Germinal center (tissue), 1 donor: ENCODE results near the gene TRAPPC12.

Experiments used
- DNase-seq: peaks from one replicate; pipeline ENCODE4 v3.0.0; 2012; ENCODE audit warnings: mixed read lengths, low spot score

The TRAPPC12 gene

GRCh38 chr2:3468296-3468988 lies 88.9 kb downstream of the TRAPPC12 start:
- DNase-seq = no peak

- DNase-seq = no peak
These were observed 90.0 kb downstream of the TRAPPC12 start for GRCh38 chr2:3469486-3469885.

- DNase-seq = no peak
These were observed 90.7 kb downstream of the TRAPPC12 start for GRCh38 chr2:3470166-3470651.

- no peak for DNase-seq
These were observed 91.6 kb downstream of the TRAPPC12 start for GRCh38 chr2:3470856-3471737.

GRCh38 chr2:3472296-3472695 lies 92.8 kb downstream of the TRAPPC12 start:
- DNase-seq = no peak

- no peak for DNase-seq
These were observed 93.5 kb downstream of the TRAPPC12 start for GRCh38 chr2:3472966-3473365.

GRCh38 chr2:3475771-3476170 lies 96.3 kb downstream of the TRAPPC12 start:
- DNase-seq = no peak

- no peak for DNase-seq
These were observed 97.0 kb downstream of the TRAPPC12 start for GRCh38 chr2:3476321-3476984.

GRCh38 chr2:3476985-3477327 lies 97.5 kb downstream of the TRAPPC12 start:
- DNase-seq = no peak

GRCh38 chr2:3478846-3479385 lies 99.4 kb downstream of the TRAPPC12 start:
- DNase-seq = no peak

- no peak for DNase-seq
These were observed 100.2 kb downstream of the TRAPPC12 start for GRCh38 chr2:3479430-3480320.

GRCh38 chr2:3480352-3481010 lies 101.0 kb downstream of the TRAPPC12 start:
- no peak for DNase-seq

GRCh38 chr2:3481011-3481400 lies 101.5 kb downstream of the TRAPPC12 start:
- DNase-seq = no peak

- DNase-seq = no peak
These were observed 102.4 kb downstream of the TRAPPC12 start for GRCh38 chr2:3481736-3482362.

GRCh38 chr2:3482363-3482821 lies 102.9 kb downstream of the TRAPPC12 start:
- no peak for DNase-seq

GRCh38 chr2:3483227-3483985 lies 103.9 kb downstream of the TRAPPC12 start:
- DNase-seq = no peak

GRCh38 chr2:3483986-3484960 lies 104.8 kb downstream of the TRAPPC12 start:
- no peak for DNase-seq

GRCh38 chr2:3485166-3485565 lies 105.7 kb downstream of the TRAPPC12 start:
- DNase-seq = no peak
